GM11168 (cell line): ENCODE results near the gene FAM20B.

Experiments
- in situ Hi-C: fragments of 300-500 bp; cut with MboI; formaldehyde crosslinking; loops from one replicate; pipeline ENCODE4 v1.12.0; 2022; ENCODE audit warnings: low sequenced_read_pairs; ENCODE audit not compliant: unreplicated experiment

FAM20B gene

DNA sequence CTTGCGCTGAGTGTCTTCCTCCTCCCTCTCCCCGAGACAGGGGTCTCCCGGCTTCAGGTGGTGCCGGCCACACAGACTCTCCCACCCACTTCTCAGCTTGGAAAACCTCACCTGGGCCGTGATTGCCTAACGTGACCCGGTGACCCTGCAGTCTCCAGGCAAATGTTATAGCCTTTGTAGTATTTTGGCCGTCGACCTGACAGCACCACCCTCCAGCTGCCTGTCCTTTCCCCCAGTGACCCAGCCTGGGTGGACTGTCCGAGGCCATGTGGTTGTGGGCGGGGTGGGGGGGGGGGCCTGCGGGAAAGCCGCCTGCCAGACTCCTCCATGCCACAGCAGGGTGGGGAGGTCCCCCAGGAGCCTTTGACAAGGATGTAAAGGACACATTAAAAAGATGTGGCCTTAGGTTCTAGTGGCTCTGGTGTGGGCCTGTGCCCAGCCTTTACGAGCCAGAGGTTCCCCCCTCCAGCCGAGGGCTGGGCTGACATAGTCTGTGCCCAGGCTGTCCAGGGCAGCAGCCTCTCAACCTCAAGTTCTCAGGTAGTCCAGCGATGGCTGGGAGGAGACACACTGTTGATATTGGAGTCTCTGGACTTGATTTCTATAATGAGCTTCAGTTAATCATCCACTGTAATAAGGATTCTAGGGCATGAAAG lies 64.3 kb downstream of the FAM20B start:
- in situ Hi-C loops, result no loop called here

GRCh38 chr1:179090522-179090921 lies 64.8 kb downstream of the FAM20B start:
- in situ Hi-C loops, result no loop called here

GRCh38 chr1:179090923-179091322 lies 65.2 kb downstream of the FAM20B start:
- in situ Hi-C loops, result no loop called here

- in situ Hi-C loops, result no loop called here
These were observed 66.0 kb downstream of the FAM20B start for GRCh38 chr1:179091691-179092165.

DNA sequence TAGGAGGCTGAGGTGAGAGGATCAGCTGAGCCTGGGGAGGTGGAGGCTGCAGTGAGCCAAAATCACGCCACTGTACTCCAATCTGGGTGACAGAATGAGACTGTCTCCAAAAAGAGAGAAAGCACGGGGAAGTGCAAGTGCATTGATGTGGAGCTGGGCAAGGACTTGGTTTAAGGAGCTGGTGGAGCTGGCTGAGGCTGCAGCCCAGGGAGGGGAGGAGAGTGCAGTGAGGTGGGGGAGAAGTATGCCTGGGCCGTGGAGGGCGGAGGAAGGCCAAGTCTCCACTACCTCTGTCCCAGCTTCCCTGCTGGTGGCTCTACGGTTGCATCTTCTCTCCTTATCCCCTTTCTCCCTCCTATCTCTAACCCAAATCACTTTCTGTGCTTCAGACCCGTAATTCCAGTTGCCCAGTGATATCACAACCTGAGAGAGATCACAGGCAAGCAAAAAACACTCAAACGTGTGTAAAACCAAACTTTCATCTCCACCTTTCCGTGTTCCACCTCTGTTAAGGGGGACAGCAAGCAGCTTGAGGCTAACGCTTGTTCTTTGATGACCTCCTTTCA lies 67.3 kb downstream of the FAM20B start:
- in situ Hi-C loops, result no loop called here

- in situ Hi-C loops, result no loop called here
These were observed 69.1 kb downstream of the FAM20B start for GRCh38 chr1:179094818-179095217.

DNA sequence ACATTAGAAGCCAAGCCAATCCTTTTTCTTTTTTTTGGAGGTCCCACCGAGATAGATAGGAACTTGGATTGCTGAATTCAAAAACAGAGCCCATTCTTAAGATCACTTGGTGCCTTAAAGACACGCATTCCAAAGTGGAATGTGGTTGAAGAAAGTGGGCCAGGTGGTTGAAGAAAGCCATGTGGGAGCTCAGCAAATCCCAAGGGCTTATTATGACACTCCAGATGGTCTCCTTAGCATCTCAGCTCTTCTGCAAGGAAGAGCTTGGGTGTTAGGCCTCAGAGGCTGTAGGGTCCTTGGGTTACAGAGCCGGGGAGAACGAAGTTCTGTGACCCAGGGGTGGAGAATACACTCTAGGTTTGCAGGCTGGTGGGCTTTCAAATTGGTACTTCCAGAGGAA lies 69.7 kb downstream of the FAM20B start:
- in situ Hi-C loops, result no loop called here

DNA sequence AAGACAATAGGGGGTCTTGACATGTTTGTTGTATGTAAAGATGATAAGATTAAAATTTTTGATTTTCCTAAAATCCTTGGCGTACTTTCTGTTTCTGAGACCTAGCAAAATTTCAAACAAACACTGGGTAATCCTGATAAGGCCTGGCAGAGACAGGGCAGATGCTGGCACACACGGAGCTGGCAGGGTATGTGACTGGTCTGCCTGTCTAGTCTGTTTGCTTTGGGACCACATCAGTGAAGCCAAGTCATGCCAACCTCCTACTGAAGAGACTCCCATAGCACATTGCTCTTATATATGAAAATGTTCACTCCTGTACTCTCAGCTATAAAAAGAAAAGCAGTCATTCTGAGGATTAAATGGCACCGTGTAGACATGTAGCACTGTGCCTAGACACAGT lies 70.2 kb downstream of the FAM20B start:
- in situ Hi-C loops, result no loop called here

- in situ Hi-C loops, result no loop called here
These were observed 74.2 kb downstream of the FAM20B start for GRCh38 chr1:179099891-179100290.

GRCh38 chr1:179101566-179101965 lies 75.9 kb downstream of the FAM20B start:
- in situ Hi-C loops, result no loop called here

- in situ Hi-C loops, result no loop called here
These were observed 78.3 kb downstream of the FAM20B start for GRCh38 chr1:179103999-179104398.

DNA sequence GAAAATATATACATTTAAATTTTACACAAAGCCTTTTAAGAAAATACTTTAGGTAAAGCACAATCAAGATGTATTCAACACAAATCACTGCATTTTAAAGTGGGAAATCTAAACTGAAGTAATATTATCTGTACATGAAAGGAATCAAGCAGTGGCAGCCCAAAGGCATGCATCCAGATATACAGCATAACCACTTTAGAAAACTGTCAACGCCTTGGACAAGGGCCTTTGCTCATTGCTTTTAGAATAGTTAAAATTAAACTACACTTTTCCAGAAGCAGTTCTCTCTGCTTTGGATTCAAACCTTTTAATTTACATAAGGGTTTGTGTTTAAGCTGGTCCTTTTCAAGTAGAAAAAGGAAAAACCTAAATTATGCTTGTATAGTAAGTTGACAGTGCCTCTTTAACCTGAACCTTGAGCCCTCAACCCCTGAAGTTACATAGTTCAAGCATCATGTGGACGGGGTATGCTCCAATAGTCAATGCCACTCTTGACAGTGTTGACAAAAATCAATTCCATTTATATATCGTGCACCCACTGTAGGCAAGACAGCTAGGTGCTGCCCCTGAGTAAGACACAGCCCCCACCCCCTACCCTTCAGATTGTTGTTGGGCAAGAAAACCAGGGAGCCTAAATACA lies 79.0 kb downstream of the FAM20B start:
- in situ Hi-C loops, result no loop called here

- in situ Hi-C loops, result no loop called here
These were observed 79.7 kb downstream of the FAM20B start for GRCh38 chr1:179105393-179105792.

- in situ Hi-C loops, result no loop called here
These were observed 82.3 kb downstream of the FAM20B start for GRCh38 chr1:179107706-179108629.

- in situ Hi-C loops, result no loop called here
These were observed 83.0 kb downstream of the FAM20B start for GRCh38 chr1:179108644-179109043.

- in situ Hi-C loops, result loop anchor here (5.0 to 10.0 kb wide), 2 partner anchors 170 to 257 kb away; no protein-coding TSS in a partner anchor
These were observed 89.5 kb downstream of the FAM20B start for GRCh38 chr1:179115181-179115580.

- in situ Hi-C loops, result loop anchor here (5.0 to 10.0 kb wide), 2 partner anchors 165 to 253 kb away; no protein-coding TSS in a partner anchor
These were observed 93.8 kb downstream of the FAM20B start for GRCh38 chr1:179119513-179119912.

GRCh38 chr1:179120736-179121135 lies 95.0 kb downstream of the FAM20B start:
- in situ Hi-C loops, result no loop called here

DNA sequence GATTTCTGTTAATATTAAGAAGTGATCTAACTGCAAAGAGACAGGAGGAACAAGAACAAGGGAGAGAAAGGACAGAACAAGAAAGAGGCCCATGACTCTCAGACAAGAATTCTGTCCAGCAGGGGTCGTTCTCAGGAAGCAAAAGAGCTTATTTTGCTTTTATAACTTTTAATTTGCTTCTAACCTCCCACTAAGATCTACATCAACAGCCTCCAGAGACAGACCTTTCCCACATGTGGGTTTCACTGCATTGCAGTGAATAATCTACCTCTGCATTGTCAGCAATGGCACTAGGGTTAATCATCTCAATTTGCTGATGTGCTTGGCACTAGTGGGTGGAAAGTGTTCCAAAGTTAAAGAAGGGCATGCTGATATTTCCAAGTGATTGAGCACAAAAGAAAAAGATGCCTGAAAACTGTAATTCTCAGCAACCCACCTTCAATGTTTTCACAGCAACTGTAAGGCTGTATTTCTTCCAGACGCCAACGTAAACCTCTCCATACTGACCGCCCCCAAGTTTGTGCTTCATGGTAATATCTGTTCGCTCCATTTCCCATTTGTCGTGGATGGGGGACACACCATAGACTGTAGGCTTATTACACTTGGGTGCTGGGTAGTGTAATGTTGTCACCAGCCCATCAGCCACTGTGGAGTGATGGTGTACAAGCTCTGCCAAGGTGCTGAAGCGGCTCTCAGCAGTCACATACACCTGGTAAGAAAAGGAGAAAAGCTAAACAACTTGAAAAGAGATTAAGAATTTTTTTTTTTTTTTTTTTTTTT lies 95.7 kb downstream of the FAM20B start:
- in situ Hi-C loops, result no loop called here

DNA sequence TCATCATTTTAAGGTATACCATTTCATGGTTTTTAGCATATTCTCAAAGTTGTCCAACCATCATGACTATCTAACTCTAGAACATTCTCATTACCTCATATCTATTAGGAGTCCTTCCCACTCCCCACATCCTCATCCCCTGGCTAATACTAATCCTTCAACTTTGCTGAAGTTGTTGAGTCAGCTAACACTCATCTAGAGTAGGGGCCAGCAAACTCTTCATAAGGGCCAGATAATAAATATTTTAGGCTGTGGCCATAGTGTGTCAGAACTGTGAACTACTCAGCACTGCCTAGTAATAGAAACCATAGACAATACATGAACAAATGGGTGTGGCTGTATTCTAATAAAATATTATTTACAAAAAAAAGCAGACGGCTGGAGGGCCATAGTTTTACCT lies 99.2 kb downstream of the FAM20B start:
- in situ Hi-C loops, result no loop called here
